ENCODE results near the gene HES4. TPM values are rescaled to one million over a fixed set of nuclear protein-coding genes. Genes with fewer than 3 reads are reported as not detected.

The HES4 gene
- total and polyA plus RNA-seq, 7 donors: 1.2 to 65.1 (median 25.0) TPM

- Histone ChIP-seq H3K4me3 (no peak overlapping the region), H3K36me3 (no peaks in the 10 kb centered on the region), H3K4me1 (peaks cover 0 to 12% (median 10%) of the 10 kb centered on the region in 4 donors), H3K27me3 (peaks cover 0 to 38% (median 14%) of the 10 kb centered on the region in 3 donors), H3K27ac (no peak overlapping the region), H3K9me3 (no peaks in the 10 kb centered on the region)
- DNase-seq: no peak
- intact Hi-C loops (cut with DNase I): no loop called here
- TF ChIP-seq POLR2A (IDR thresholded peaks at IDR 0.05) (no peak), POLR2AphosphoS5 (IDR thresholded peaks at IDR 0.05) (no peak), CTCF (IDR thresholded peaks at IDR 0.05) (no peak), EP300 (IDR thresholded peaks at IDR 0.05) (no peak)
- WGBS, 2 donors: 58 to 75% methylated on average over 35 of the region's 35 CpGs
Observed at GRCh38 chr1:980602-981395, 19.1 kb downstream of the HES4 start.

- Histone ChIP-seq H3K9me3 (no peaks in the 10 kb centered on the region), H3K27ac (no peak overlapping the region), H3K27me3 (peaks cover 4 to 45% (median 20%) of the 10 kb centered on the region in 3 donors), H3K4me3 (no peak overlapping the region), H3K4me1 (peaks cover 0 to 16% (median 13%) of the 10 kb centered on the region in 4 donors), H3K36me3 (no peaks in the 10 kb centered on the region)
- WGBS, 2 donors: 71 to 82% methylated on average over 13 of the region's 13 CpGs
- DNase-seq: no peak
- intact Hi-C loops (cut with DNase I): no loop called here
- TF ChIP-seq EP300 (IDR thresholded peaks at IDR 0.05) (no peak), CTCF (IDR thresholded peaks at IDR 0.05) (no peak), POLR2A (IDR thresholded peaks at IDR 0.05) (no peak), POLR2AphosphoS5 (IDR thresholded peaks at IDR 0.05) (no peak)
Observed at GRCh38 chr1:980137-980571, 19.7 kb downstream of the HES4 start.

- peaks cover 0 to 16% (median 13%) of the 10 kb centered on the region in 4 donors for H3K4me1 ChIP-seq
- H3K4me3 ChIP-seq: no peak overlapping the region
- TF ChIP-seq POLR2A (IDR thresholded peaks at IDR 0.05) (no peak), EP300 (IDR thresholded peaks at IDR 0.05) (no peak), POLR2AphosphoS5 (IDR thresholded peaks at IDR 0.05) (no peak), CTCF (IDR thresholded peaks at IDR 0.05) (no peak)
- WGBS, 2 donors: 84 to 93% methylated on average over 9 of the region's 9 CpGs
- H3K27ac ChIP-seq: no peak overlapping the region
- H3K36me3 ChIP-seq: no peaks in the 10 kb centered on the region
- H3K27me3 ChIP-seq: peaks cover 4 to 47% (median 20%) of the 10 kb centered on the region in 3 donors
- intact Hi-C loops (cut with DNase I): loop anchor here (5.0 kb wide), 1 partner anchor 77 kb away; no protein-coding TSS in a partner anchor
- no peaks in the 10 kb centered on the region for H3K9me3 ChIP-seq
- DNase-seq: no peak
Observed at GRCh38 chr1:979744-980072, 20.2 kb downstream of the HES4 start.

- peak; percentile 61 for DNase-seq
- WGBS, 2 donors: 86 to 89% methylated on average over 60 of the region's 60 CpGs
- no peaks in the 10 kb centered on the region for H3K9me3 ChIP-seq
- H3K4me3 ChIP-seq: no peak overlapping the region
- TF ChIP-seq CTCF (IDR thresholded peaks at IDR 0.05) (no peak), POLR2AphosphoS5 (IDR thresholded peaks at IDR 0.05) (no peak), EP300 (IDR thresholded peaks at IDR 0.05) (no peak), POLR2A (IDR thresholded peaks at IDR 0.05) (no peak)
- intact Hi-C loops (cut with DNase I): loop anchor here (5.0 kb wide), 1 partner anchor 77 kb away; no protein-coding TSS in a partner anchor
- H3K36me3 ChIP-seq: no peaks in the 10 kb centered on the region
- peaks cover 7 to 47% (median 24%) of the 10 kb centered on the region in 3 donors for H3K27me3 ChIP-seq
- peaks cover 0 to 13% (median 10%) of the 10 kb centered on the region in 4 donors for H3K4me1 ChIP-seq
- H3K27ac ChIP-seq: no peak overlapping the region
Observed at GRCh38 chr1:978835-979743, 20.8 kb downstream of the HES4 start.
